GM18907 (cell line): ENCODE measurements around the gene ABCA3.
A peak's percentile ranks its signal among the peaks of the same experiment; 100 is the strongest.
"Not testable (repeated sequence)": the region's sequence is repeated elsewhere in the genome, so short reads cannot be mapped to it uniquely, and the experiment has no call there.

Source experiments
- ATAC-seq: cut with Tn5 transposase; IDR thresholded peaks from one replicate; pipeline ENCODE4 v1.9.1; 2021; ENCODE audit warnings: mild to moderate bottlenecking, moderate library complexity; ENCODE audit not compliant: unreplicated experiment

The ABCA3 gene

GRCh38 chr16:2282866-2283555 lies 57.5 kb downstream of the ABCA3 start:
- no peak for ATAC-seq

- no peak for ATAC-seq
Measured at GRCh38 chr16:2282262-2282661, 58.3 kb downstream of the ABCA3 start.

GRCh38 chr16:2280981-2281542 lies 59.5 kb downstream of the ABCA3 start:
- ATAC-seq: no peak

GRCh38 chr16:2280461-2280860 lies 60.1 kb downstream of the ABCA3 start:
- ATAC-seq: no peak

GRCh38 chr16:2278956-2279800 lies 61.4 kb downstream of the ABCA3 start:
- no peak for ATAC-seq

- no peak for ATAC-seq
Measured at GRCh38 chr16:2278272-2278608, 62.3 kb downstream of the ABCA3 start.

- ATAC-seq: no peak
Measured at GRCh38 chr16:2277466-2278271, 62.9 kb downstream of the ABCA3 start.

- no peak for ATAC-seq
Measured at GRCh38 chr16:2276368-2277195, 63.9 kb downstream of the ABCA3 start.

- ATAC-seq: no peak
Measured at GRCh38 chr16:2275476-2276367, 64.8 kb downstream of the ABCA3 start.

GRCh38 chr16:2273931-2274330 lies 66.6 kb downstream of the ABCA3 start:
- no peak for ATAC-seq

GRCh38 chr16:2273484-2273883 lies 67.0 kb downstream of the ABCA3 start:
- ATAC-seq: no peak

- no peak for ATAC-seq
Measured at GRCh38 chr16:2271848-2272461, 68.6 kb downstream of the ABCA3 start.

- no peak for ATAC-seq
Measured at GRCh38 chr16:2270588-2271470, 69.7 kb downstream of the ABCA3 start.

- ATAC-seq: no peak
Measured at GRCh38 chr16:2270070-2270462, 70.5 kb downstream of the ABCA3 start.

- ATAC-seq: peak; percentile 77
Measured at GRCh38 chr16:2267913-2268666, 72.4 kb downstream of the ABCA3 start, which contains the start of gene RNPS1. TSS of gene RNPS1 (minus strand) at chr16:2268126. CDS start at chr16:2264643, 3,483 bp downstream.

GRCh38 chr16:2267505-2267912 lies 73.0 kb downstream of the ABCA3 start:
- ATAC-seq: peak; percentile 63

GRCh38 chr16:2266887-2267286 lies 73.6 kb downstream of the ABCA3 start:
- not testable (repeated sequence) for ATAC-seq
